Heart left ventricle (tissue), 13 donors: ENCODE measurements around the gene ASXL1.

Source experiments
- POLR2A ChIP-seq, 2 donors: fragments of 450-650 bp; IDR thresholded peaks; one replicate each; pipeline ENCODE4 v1.6.1; 2017; ENCODE audit warnings: antibody characterized with exemption in 2 of 2, mild to moderate bottlenecking in 2 of 2, moderate library complexity in 2 of 2
- TF ChIP-seq, protein P1 (sequence below), 12 donors: fragments of 200-600 bp; sonication (generic) in 4 of 12; IDR thresholded peaks; one replicate each; pipeline versions ENCODE4 v1.5.0 to v1.8.0; 2018 to 2022; ENCODE audit warnings: antibody characterized with exemption in 12 of 12, mild to moderate bottlenecking in 5 of 12
- donor health status: ischemic (EF 13 %, LVEDD 7.1; RV severe dilation, severe dysfunction).
- donor health status: DM: no; HTN: yes; CAD: no.
- donor health status: DM: no; HTN: no; CAD: no.
- donor health status: ischemic (EF 25% LVEDD 6.9; RV normal size, moderate dysfunction).
- donor health status: ischemic (EF 25% LVEDD 5.7; RV mildly dilated, moderate dysfunction).
- donor health status: ischemic (EF 35%, LVEDD 5.7; RV mildly dilated, moderate dysfunction).
- donor health status: nonischemic (EF 11% LVEDD 7.7; RV severe dilation, severe dysfunction).
- donor health status: DM: yes; HTN: yes; CAD: no.
- donor health status: PGD.
- donor health status: ischemic (EF 29% LVEDD 5.4; RV normal size, mild dysfunction).
- donor health status: nonischemic (EF 23%, LVEDD 6.1; RV moderate dilation, normal function).

GRCh38 chr20:32435449-32436107 lies 77.4 kb downstream of the ASXL1 start:
- TF ChIP-seq, protein P1, sequence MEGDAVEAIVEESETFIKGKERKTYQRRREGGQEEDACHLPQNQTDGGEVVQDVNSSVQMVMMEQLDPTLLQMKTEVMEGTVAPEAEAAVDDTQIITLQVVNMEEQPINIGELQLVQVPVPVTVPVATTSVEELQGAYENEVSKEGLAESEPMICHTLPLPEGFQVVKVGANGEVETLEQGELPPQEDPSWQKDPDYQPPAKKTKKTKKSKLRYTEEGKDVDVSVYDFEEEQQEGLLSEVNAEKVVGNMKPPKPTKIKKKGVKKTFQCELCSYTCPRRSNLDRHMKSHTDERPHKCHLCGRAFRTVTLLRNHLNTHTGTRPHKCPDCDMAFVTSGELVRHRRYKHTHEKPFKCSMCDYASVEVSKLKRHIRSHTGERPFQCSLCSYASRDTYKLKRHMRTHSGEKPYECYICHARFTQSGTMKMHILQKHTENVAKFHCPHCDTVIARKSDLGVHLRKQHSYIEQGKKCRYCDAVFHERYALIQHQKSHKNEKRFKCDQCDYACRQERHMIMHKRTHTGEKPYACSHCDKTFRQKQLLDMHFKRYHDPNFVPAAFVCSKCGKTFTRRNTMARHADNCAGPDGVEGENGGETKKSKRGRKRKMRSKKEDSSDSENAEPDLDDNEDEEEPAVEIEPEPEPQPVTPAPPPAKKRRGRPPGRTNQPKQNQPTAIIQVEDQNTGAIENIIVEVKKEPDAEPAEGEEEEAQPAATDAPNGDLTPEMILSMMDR (IDR thresholded peaks at IDR 0.05) = no peak
- TF ChIP-seq POLR2A (IDR thresholded peaks at IDR 0.05) = no peak
